ENCODE results near the gene PARD6G. TPM values are rescaled to one million over a fixed set of nuclear protein-coding genes. Genes with fewer than 3 reads are reported as not detected.

The PARD6G gene
- total and polyA plus RNA-seq, 9 of the 15 experiments (the other 6 are each of a cell fraction or from before 2014, with no cell fraction given): 0.03 to 1.2 (median 0.26) TPM

DNA sequence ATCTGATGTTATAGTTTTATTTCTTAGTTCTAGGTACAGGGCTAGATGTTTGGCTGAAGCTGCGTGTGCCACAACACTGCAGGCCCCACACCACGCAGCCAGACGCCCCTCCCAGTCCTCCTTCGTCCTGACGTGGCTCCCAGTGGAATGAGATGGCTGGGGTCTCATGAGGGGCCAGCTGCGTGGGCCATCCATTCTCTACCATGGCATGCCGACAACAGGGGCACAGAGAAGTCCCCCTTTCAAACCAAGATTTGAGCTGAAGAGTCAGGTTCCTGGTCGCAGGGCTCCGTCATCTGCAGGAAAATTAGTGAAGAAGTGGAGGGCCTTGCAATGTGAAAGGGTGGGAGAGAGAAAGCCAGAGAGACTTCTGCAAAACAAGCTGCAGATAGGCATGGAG, 64.5 kb downstream of the PARD6G start (continued):
- TF ChIP-seq, protein P1, sequence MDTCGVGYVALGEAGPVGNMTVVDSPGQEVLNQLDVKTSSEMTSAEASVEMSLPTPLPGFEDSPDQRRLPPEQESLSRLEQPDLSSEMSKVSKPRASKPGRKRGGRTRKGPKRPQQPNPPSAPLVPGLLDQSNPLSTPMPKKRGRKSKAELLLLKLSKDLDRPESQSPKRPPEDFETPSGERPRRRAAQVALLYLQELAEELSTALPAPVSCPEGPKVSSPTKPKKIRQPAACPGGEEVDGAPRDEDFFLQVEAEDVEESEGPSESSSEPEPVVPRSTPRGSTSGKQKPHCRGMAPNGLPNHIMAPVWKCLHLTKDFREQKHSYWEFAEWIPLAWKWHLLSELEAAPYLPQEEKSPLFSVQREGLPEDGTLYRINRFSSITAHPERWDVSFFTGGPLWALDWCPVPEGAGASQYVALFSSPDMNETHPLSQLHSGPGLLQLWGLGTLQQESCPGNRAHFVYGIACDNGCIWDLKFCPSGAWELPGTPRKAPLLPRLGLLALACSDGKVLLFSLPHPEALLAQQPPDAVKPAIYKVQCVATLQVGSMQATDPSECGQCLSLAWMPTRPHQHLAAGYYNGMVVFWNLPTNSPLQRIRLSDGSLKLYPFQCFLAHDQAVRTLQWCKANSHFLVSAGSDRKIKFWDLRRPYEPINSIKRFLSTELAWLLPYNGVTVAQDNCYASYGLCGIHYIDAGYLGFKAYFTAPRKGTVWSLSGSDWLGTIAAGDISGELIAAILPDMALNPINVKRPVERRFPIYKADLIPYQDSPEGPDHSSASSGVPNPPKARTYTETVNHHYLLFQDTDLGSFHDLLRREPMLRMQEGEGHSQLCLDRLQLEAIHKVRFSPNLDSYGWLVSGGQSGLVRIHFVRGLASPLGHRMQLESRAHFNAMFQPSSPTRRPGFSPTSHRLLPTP (IDR thresholded peaks at IDR 0.05; ENCODE audit: borderline replicate concordance, extremely low read depth, insufficient read length): no peak
- TF ChIP-seq ZNF707 (CRISPR knock-in tag; conservative IDR thresholded peaks at IDR 0.05) (no peak), BDP1 (IDR thresholded peaks at IDR 0.05; ENCODE audit: insufficient read depth, insufficient read length) (no peak), PTTG1 (tag; IDR thresholded peaks at IDR 0.05; ENCODE audit: low read depth) (no peak), SLC30A9 (CRISPR knock-in tag; IDR thresholded peaks at IDR 0.05) (no peak)
- TF ChIP-seq, protein P2, sequence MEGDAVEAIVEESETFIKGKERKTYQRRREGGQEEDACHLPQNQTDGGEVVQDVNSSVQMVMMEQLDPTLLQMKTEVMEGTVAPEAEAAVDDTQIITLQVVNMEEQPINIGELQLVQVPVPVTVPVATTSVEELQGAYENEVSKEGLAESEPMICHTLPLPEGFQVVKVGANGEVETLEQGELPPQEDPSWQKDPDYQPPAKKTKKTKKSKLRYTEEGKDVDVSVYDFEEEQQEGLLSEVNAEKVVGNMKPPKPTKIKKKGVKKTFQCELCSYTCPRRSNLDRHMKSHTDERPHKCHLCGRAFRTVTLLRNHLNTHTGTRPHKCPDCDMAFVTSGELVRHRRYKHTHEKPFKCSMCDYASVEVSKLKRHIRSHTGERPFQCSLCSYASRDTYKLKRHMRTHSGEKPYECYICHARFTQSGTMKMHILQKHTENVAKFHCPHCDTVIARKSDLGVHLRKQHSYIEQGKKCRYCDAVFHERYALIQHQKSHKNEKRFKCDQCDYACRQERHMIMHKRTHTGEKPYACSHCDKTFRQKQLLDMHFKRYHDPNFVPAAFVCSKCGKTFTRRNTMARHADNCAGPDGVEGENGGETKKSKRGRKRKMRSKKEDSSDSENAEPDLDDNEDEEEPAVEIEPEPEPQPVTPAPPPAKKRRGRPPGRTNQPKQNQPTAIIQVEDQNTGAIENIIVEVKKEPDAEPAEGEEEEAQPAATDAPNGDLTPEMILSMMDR (IDR thresholded peaks at IDR 0.05 in 2 of 3, conservative IDR thresholded peaks at IDR 0.05 in 1 of 3; ENCODE audit: insufficient read depth in 2 of 3, low read depth in 1 of 3, low read length in 3 of 3): no peak
- TF ChIP-seq, protein P3, sequence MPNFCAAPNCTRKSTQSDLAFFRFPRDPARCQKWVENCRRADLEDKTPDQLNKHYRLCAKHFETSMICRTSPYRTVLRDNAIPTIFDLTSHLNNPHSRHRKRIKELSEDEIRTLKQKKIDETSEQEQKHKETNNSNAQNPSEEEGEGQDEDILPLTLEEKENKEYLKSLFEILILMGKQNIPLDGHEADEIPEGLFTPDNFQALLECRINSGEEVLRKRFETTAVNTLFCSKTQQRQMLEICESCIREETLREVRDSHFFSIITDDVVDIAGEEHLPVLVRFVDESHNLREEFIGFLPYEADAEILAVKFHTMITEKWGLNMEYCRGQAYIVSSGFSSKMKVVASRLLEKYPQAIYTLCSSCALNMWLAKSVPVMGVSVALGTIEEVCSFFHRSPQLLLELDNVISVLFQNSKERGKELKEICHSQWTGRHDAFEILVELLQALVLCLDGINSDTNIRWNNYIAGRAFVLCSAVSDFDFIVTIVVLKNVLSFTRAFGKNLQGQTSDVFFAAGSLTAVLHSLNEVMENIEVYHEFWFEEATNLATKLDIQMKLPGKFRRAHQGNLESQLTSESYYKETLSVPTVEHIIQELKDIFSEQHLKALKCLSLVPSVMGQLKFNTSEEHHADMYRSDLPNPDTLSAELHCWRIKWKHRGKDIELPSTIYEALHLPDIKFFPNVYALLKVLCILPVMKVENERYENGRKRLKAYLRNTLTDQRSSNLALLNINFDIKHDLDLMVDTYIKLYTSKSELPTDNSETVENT (CRISPR knock-in tag; IDR thresholded peaks at IDR 0.05): no peak
- TF ChIP-seq, protein P4, sequence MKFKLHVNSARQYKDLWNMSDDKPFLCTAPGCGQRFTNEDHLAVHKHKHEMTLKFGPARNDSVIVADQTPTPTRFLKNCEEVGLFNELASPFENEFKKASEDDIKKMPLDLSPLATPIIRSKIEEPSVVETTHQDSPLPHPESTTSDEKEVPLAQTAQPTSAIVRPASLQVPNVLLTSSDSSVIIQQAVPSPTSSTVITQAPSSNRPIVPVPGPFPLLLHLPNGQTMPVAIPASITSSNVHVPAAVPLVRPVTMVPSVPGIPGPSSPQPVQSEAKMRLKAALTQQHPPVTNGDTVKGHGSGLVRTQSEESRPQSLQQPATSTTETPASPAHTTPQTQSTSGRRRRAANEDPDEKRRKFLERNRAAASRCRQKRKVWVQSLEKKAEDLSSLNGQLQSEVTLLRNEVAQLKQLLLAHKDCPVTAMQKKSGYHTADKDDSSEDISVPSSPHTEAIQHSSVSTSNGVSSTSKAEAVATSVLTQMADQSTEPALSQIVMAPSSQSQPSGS (CRISPR knock-in tag; IDR thresholded peaks at IDR 0.05): no peak
- TF ChIP-seq, protein P5, sequence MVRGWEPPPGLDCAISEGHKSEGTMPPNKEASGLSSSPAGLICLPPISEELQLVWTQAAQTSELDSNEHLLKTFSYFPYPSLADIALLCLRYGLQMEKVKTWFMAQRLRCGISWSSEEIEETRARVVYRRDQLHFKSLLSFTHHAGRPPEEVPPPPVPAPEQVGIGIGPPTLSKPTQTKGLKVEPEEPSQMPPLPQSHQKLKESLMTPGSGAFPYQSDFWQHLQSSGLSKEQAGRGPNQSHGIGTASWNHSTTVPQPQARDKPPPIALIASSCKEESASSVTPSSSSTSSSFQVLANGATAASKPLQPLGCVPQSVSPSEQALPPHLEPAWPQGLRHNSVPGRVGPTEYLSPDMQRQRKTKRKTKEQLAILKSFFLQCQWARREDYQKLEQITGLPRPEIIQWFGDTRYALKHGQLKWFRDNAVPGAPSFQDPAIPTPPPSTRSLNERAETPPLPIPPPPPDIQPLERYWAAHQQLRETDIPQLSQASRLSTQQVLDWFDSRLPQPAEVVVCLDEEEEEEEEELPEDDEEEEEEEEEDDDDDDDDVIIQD (CRISPR knock-in tag; IDR thresholded peaks at IDR 0.05): no peak
- TF ChIP-seq, protein P6, sequence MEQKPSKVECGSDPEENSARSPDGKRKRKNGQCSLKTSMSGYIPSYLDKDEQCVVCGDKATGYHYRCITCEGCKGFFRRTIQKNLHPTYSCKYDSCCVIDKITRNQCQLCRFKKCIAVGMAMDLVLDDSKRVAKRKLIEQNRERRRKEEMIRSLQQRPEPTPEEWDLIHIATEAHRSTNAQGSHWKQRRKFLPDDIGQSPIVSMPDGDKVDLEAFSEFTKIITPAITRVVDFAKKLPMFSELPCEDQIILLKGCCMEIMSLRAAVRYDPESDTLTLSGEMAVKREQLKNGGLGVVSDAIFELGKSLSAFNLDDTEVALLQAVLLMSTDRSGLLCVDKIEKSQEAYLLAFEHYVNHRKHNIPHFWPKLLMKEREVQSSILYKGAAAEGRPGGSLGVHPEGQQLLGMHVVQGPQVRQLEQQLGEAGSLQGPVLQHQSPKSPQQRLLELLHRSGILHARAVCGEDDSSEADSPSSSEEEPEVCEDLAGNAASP (IDR thresholded peaks at IDR 0.05): no peak
